Measurements from ENCODE around the gene TMIGD1. TPM values are rescaled to one million over a fixed set of nuclear protein-coding genes. Genes with fewer than 3 reads are reported as not detected.
A peak's percentile ranks its signal among the peaks of the same experiment; 100 is the strongest.

Gene TMIGD1
- polyA plus RNA-seq, 1 of the 3 experiments (the other 2 are of a cell fraction): not detected

DNA sequence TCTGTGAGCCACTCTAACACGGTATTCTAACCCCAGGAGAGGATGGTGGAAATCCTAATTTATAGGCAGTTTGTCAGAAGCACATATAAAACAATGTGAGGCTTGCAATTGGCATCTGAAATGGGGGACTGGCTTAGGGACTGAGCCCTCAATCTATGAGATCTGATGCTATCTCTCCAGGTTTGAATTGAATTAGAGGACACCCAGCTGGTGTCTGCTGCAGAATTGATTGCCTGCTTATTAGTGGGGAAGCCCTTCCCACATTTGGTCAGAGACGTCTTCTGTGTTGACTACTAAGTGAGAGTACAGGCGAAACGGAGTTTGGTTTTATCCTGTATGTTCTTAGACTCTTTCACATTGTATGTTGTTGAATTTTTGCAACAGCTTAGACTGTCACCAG lies 13.6 kb upstream of the TMIGD1 start:
- Histone ChIP-seq H3F3A (replicated peaks; ENCODE audit: insufficient read depth) (no peaks in the 10 kb centered on the region), H3K36me3 (replicated peaks in 1 of 2; ENCODE audit: control insufficient read depth in 1 of 2, insufficient read depth in 2 of 2, low read length in 1 of 2) (no peaks in the 10 kb centered on the region), H3K27ac (ENCODE audit: low read depth in 2 of 2, low read length in 1 of 2) (no peak overlapping the region), H4K20me1 (ENCODE audit: insufficient read depth) (no peaks in the 10 kb centered on the region), H3K4me2 (no peak overlapping the region), H3K9me2 (no peaks in the 10 kb centered on the region), H3K79me2 (ENCODE audit: insufficient read depth) (no peaks in the 10 kb centered on the region), H3K4me3 (ENCODE audit: low read depth in 2 of 2, low read length in 1 of 2) (no peak overlapping the region), H3K4me1 (ENCODE audit: control insufficient read depth in 1 of 2, insufficient read depth in 2 of 2, low read depth in 1 of 2, low read length in 1 of 2) (peaks cover 0 to 12% of the 10 kb centered on the region in 2 experiments; a peak in 2 of 4 replicates), H3K9me3 (no peaks in the 10 kb centered on the region), H3K27me3 (ENCODE audit: insufficient read depth) (no peaks in the 10 kb centered on the region), H2AFZ (ENCODE audit: low read depth) (no peak overlapping the region), H3K9ac (no peak overlapping the region)
- DNase-seq: peak; percentile 9
- CTCF ChIA-PET: interaction anchor here (0.6 to 1.5 kb wide), 7 partner anchors 11 to 977 kb away, joined by 3 read pairs; no protein-coding TSS in a partner anchor
- POLR2A ChIA-PET: no interaction called here
- 53% methylated on average over 4 of the region's 4 CpGs for WGBS (ENCODE audit: low lambda C conversion rate)
- no peak for TF ChIP-seq MEF2A (IDR thresholded peaks at IDR 0.05; ENCODE audit: borderline replicate concordance, low read depth)
- no peak for TF ChIP-seq RFX5 (IDR thresholded peaks at IDR 0.05; ENCODE audit: low read length)
- TF ChIP-seq ELF1 (IDR thresholded peaks at IDR 0.05): no peak
- no peak for TF ChIP-seq FOSL2 (IDR thresholded peaks at IDR 0.05; ENCODE audit: borderline replicate concordance, low read depth)
- peak; percentile 28 for TF ChIP-seq CHD2 (IDR thresholded peaks at IDR 0.05; ENCODE audit: low read length, partially characterized antibody)
- no peak for TF ChIP-seq JUND (IDR thresholded peaks at IDR 0.05)
- no peak for TF ChIP-seq SMC3 (IDR thresholded peaks at IDR 0.05; ENCODE audit: low read depth, low read length)
- no peak for TF ChIP-seq NRF1 (IDR thresholded peaks at IDR 0.05; ENCODE audit: low read depth, low read length)
- TF ChIP-seq MXI1 (IDR thresholded peaks at IDR 0.05; ENCODE audit: low read depth, low read length): no peak
- no peak; the same call in 1 of the 2 replicates for TF ChIP-seq RCOR1 (IDR thresholded peaks at IDR 0.05; ENCODE audit: low read length)
- TF ChIP-seq, protein P1, sequence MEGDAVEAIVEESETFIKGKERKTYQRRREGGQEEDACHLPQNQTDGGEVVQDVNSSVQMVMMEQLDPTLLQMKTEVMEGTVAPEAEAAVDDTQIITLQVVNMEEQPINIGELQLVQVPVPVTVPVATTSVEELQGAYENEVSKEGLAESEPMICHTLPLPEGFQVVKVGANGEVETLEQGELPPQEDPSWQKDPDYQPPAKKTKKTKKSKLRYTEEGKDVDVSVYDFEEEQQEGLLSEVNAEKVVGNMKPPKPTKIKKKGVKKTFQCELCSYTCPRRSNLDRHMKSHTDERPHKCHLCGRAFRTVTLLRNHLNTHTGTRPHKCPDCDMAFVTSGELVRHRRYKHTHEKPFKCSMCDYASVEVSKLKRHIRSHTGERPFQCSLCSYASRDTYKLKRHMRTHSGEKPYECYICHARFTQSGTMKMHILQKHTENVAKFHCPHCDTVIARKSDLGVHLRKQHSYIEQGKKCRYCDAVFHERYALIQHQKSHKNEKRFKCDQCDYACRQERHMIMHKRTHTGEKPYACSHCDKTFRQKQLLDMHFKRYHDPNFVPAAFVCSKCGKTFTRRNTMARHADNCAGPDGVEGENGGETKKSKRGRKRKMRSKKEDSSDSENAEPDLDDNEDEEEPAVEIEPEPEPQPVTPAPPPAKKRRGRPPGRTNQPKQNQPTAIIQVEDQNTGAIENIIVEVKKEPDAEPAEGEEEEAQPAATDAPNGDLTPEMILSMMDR (IDR thresholded peaks at IDR 0.05): no peak
- TF ChIP-seq TAF1 (IDR thresholded peaks at IDR 0.05; ENCODE audit: borderline replicate concordance, low read depth, low read length): no peak
- TF ChIP-seq GATA2 (CRISPR knock-in tag; IDR thresholded peaks at IDR 0.05): peak; percentile 69
- no peak for TF ChIP-seq FOXM1 (IDR thresholded peaks at IDR 0.05; ENCODE audit: low read depth)
- TF ChIP-seq EP300 (IDR thresholded peaks at IDR 0.05; ENCODE audit: borderline replicate concordance in 1 of 2, low read depth in 1 of 2, low read length in 1 of 2): peak in 1 of 2 experiments; percentile 52; a peak in 1 of 4 replicates

DNA sequence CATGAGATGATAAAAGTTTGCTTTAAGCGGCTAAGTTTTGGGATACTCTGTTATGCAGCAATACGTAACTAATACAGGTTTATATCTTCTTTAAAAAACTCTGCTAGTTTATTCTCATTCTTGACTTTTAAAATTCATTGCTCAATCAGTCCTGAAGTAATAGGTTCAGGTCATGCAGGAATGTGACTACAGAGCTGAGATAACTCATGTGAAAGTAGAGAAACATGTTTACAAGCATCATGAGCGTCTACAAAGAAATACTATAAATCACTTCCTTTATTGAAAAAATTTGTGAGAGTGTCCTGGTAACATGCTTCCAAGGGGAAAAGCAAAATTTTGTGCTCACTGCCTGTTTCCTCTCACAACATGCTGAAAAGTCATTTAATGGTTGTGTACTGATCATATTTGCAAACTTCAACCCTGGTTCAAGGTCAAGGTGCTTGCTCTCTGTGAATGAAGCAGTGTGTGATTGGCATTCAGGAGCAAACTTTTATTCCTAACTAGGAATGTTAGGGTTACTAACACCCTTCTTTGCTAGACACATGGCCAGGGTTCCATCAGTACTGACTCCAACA lies 12.5 kb upstream of the TMIGD1 start:
- H3K4me3 ChIP-seq (ENCODE audit: low read depth in 2 of 2, low read length in 1 of 2): no peak overlapping the region
- no peaks in the 10 kb centered on the region for H3K27me3 ChIP-seq (ENCODE audit: insufficient read depth)
- no peak overlapping the region for H3K4me2 ChIP-seq
- H3K79me2 ChIP-seq (ENCODE audit: insufficient read depth): no peaks in the 10 kb centered on the region
- H3K9me3 ChIP-seq: no peaks in the 10 kb centered on the region
- no peak overlapping the region for H3K27ac ChIP-seq (ENCODE audit: low read depth in 2 of 2, low read length in 1 of 2)
- no peaks in the 10 kb centered on the region for H3K9me2 ChIP-seq
- peaks cover 0 to 12% of the 10 kb centered on the region in 2 experiments; a peak in 2 of 4 replicates for H3K4me1 ChIP-seq (ENCODE audit: control insufficient read depth in 1 of 2, insufficient read depth in 2 of 2, low read depth in 1 of 2, low read length in 1 of 2)
- H3K36me3 ChIP-seq (replicated peaks in 1 of 2; ENCODE audit: control insufficient read depth in 1 of 2, insufficient read depth in 2 of 2, low read length in 1 of 2): no peaks in the 10 kb centered on the region
- H2AFZ ChIP-seq (ENCODE audit: low read depth): no peak overlapping the region
- H3K9ac ChIP-seq: no peak overlapping the region
- 93% methylated on average over 3 of the region's 3 CpGs for WGBS (ENCODE audit: low lambda C conversion rate)
- no peak for DNase-seq
- no peaks in the 10 kb centered on the region for H4K20me1 ChIP-seq (ENCODE audit: insufficient read depth)
- POLR2A ChIA-PET: no interaction called here
- CTCF ChIA-PET: interaction anchor here (1.2 to 1.4 kb wide), 2 partner anchors 35 to 48 kb away, joined by 3 read pairs; no protein-coding TSS in a partner anchor
- H3F3A ChIP-seq (replicated peaks; ENCODE audit: insufficient read depth): no peaks in the 10 kb centered on the region
- TF ChIP-seq EZH2phosphoT487 (IDR thresholded peaks at IDR 0.05; ENCODE audit: borderline replicate concordance, low read depth) (no peak), YY1 (IDR thresholded peaks at IDR 0.05; ENCODE audit: low read depth) (no peak), GABPA (IDR thresholded peaks at IDR 0.05; ENCODE audit: low read depth) (no peak), RCOR1 (IDR thresholded peaks at IDR 0.05; ENCODE audit: low read length) (no peak), EP300 (IDR thresholded peaks at IDR 0.05; ENCODE audit: borderline replicate concordance in 1 of 2, low read depth in 1 of 2, low read length in 1 of 2) (no peak), RXRA (IDR thresholded peaks at IDR 0.05; ENCODE audit: borderline replicate concordance, low read depth) (no peak)
- TF ChIP-seq, protein P1 (IDR thresholded peaks at IDR 0.05): no peak
- TF ChIP-seq, protein P2, sequence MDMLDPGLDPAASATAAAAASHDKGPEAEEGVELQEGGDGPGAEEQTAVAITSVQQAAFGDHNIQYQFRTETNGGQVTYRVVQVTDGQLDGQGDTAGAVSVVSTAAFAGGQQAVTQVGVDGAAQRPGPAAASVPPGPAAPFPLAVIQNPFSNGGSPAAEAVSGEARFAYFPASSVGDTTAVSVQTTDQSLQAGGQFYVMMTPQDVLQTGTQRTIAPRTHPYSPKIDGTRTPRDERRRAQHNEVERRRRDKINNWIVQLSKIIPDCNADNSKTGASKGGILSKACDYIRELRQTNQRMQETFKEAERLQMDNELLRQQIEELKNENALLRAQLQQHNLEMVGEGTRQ (IDR thresholded peaks at IDR 0.05; ENCODE audit: borderline replicate concordance, low read depth, low read length): no peak
- TF ChIP-seq, protein P3, sequence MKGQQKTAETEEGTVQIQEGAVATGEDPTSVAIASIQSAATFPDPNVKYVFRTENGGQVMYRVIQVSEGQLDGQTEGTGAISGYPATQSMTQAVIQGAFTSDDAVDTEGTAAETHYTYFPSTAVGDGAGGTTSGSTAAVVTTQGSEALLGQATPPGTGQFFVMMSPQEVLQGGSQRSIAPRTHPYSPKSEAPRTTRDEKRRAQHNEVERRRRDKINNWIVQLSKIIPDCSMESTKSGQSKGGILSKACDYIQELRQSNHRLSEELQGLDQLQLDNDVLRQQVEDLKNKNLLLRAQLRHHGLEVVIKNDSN (IDR thresholded peaks at IDR 0.05; ENCODE audit: borderline replicate concordance, low read depth): no peak
- TF ChIP-seq, protein P4, sequence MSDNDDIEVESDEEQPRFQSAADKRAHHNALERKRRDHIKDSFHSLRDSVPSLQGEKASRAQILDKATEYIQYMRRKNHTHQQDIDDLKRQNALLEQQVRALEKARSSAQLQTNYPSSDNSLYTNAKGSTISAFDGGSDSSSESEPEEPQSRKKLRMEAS (IDR thresholded peaks at IDR 0.05; ENCODE audit: low read depth): no peak
